ENCODE results near the gene HSPB6.
A peak's percentile ranks its signal among the peaks of the same experiment; 100 is the strongest.

Gene HSPB6

DNA sequence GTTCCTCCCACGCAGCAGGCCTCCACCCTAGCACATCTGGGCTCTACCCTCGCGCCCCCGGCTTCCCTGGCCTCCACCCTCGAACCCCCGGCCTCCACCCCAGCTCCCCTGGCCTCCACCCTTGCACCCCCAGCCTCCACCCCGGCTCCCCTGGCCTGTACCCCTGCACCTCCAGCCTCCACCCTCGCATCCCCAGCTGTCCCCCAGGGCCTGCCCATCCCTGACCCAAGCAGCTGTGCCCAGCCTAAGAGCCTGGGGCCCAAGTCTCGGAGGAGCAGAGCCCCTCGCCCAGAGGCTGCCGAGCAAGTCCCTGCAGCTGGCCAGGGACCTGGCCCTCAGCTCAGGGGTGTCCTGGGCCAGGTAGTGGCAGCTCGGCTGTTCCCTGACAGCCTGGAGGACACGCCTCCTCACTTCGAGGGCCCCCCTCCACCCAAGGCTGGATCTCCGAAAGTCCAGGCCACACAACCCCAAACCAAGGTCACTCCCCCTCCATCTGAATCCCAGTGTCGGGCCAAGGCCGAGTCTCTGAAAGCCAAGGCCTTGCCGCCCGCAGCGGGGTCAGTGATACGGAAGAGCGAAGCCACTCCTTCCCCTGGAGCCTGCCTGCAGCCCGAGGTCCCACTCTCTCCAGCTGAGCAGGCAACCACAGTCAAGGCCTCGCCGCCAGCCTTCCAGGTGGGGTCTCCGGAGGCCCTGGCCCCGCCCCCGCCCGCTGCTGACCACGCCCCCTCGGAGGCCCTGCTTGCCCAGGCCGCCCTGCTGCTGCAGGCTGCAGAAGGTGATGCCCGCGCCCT, 10.7 kb upstream of the HSPB6 start:
- peak; percentile 27 for DNase-seq (ENCODE audit: low read depth, low spot score)

DNA sequence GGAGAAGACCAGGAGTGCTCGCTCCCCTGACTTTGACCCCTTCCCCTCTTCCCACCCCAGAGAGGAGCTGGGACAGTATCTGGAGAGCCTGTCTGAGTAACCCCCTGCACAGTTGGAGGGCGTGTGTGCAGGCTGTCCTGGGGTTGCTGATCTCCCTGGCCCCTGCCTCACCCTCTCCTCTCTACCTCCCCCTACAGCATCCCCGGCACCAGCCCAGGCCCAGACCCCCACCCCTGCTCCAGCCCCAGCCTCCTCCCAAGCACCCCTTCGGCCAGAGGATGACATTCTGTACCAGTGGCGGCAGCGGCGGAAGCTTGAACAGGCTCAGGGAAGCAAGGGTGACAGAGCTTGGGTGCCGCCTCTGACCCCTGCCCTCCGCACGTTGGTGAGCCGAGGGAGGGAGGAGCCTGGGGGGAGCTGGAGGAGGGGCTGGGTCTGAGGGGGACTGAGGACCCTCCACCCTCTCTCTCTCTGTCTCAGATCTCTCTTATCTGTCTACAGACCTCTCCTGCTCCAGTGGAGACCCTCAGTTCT, 9.8 kb upstream of the HSPB6 start:
- DNase-seq (ENCODE audit: low read depth, low spot score) = no peak

DNA sequence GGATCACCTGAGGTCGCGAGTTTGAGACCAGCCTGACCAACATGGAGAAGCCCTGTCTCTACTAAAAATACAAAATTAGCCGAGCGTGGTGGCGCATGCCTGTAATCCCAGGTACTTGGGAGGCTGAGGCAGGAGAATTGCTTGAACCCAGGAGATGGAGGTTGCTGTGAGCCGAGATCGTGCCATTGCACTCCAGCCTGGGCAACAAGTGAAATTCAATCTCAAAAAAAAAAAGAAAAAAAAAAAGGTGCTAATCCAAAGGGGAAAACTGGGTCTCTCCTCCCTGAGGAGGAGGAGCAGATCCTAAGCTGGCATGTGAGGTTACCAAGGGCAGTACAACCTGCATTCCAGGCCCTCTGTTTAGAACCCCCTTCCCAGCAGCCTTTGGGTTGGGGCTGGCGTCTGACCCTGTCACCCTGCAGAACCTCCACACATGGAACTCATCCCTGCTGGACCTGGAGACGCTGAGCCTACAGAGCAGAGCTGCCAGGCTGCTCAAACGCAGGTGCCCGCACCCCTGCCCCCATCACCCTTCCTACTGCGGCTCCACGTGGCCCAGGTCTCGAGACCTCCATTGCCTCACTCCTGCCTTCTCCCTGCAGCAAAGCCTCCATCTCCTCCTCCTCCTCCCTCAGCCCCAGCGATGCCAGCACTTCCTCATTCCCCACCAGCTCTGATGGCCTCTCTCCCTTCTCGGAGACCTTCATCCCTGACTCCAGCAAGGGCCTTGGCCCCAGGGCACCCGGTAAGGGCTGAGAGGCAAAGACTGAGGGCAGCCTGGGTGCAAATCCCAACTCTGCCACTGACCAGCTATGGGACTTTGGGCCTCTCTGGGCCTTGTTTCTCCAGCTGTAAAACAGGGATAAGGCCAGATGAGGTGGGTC, 7.8 kb upstream of the HSPB6 start:
- no peak for DNase-seq (ENCODE audit: low read depth, low spot score)

DNA sequence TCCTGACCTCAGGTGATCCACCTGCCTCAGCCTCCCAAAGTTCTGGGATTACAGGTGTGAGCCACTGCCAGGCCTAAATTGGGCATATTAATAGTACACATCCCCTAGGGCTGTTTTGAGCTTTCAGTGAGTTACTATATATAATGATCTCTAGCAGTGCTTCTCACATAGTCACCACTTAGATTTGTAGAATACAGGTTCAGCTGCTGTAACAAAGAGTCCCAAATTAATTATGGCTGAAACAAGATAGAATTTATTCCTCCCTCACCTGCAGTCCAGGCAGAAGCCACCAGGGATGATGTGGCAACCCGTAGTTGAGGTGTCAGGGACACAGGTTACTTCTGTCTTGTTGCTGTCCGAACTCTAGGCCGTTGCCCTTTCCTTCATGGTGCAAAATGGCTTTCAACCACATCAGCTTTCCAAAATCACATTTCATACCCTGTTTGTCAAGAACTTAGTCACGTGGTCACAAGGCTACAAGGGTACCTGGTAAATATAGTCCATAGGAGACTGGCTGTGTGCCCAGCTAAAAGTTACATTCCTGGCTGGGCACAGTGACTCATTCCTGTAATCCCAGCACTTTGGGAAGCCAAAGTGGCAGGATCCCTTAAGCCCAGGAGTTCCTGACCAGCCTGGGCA, 4.0 kb upstream of the HSPB6 start:
- DNase-seq (ENCODE audit: low read depth, low spot score) = no peak

DNA sequence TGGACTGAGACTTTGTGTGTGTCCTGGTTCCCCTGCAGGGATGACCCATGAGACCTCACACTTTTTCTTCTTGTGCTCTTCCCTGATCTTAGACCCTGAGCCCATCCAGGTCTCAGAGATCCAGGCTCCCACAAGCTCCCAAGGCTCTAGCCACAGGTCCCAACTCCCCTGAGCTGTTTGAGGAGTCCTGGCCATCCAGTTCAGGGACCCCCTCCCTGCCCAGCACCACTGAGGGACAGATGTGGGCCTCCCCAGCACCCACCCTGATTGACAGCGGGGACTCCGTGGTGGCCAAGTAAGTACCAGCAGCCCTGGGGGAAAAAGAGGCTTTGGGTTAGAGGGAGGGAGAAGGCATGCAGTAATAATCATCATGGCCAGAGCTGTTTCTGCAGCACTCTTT, 2.9 kb upstream of the HSPB6 start:
- no peak for DNase-seq (ENCODE audit: low read depth, low spot score)

DNA sequence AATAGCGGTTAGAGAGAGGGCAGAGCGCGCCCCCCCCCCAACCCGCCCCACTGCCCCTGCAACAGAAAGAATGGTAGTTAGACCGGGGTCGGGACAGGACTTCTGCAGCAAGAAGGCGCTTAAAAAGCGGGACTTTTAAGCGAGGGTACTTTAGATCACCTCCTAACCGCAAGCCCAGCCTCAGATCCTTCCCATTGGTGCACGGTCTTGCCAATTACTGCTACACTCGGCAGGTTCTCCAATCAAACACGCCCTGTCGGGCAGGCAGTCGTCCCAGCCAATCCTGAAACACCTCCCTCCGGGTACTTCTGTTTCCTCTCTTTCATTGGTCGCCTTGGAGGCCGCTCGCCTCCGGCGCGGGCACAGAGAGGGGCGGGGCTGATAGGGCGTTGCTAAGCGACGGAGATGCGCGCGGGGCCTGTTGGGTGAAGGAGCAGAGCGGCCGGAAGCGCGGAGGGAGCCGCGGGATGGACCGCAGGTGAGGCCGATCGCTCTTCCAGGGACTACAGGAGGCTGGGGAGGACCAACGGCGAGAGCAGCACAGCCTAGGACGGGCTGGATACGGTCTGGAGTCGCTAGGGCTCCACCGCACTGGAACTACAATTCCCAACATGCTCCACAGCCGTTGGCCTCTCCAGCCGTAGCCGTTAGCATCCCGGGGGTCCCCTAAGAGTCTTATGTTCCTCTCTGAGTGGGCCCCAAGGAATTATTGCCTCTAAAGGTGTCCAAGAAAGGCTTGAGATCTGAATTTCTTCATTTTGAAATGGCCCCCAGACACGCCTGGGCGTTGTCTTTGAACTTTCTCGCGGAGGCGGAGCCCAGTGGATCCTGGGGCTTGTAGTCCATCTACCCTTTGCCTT, 1.1 kb upstream of the HSPB6 start, which contains the start of gene PROSER3:
PROSER3 (plus strand) TSS at position 428 of the 860 bp plus-strand sequence; CDS start at position 468, 40 bp downstream.
- DNase-seq (ENCODE audit: low read depth, low spot score) = peak; percentile 100

DNA sequence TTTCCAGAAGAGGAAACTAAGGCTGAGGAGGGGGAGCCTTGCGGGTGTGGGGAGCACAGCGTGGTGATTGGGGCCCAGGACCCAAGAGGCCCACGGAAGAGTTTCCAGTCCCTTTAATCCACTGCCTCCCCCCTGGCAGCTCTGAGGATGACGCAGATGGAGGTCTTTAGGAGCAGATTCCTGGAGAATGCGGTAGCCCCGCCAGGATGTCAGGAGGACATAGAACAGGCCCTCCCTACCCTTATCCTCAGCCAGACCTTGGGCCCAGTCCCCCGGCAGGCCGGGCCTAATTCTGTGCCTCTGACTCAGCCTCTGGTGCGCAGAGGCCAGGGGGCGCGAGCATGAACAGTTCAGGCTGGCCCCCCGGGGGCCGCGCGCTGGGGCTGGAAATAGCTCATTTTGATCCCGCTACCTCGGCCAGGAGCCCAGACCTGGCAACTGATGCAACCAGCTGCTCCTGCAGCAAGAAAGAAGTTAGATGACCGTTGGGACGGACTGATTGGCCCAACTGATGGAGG, 461 bp upstream of the HSPB6 start:
- peak; percentile 92 for DNase-seq (ENCODE audit: low read depth, low spot score)

DNA sequence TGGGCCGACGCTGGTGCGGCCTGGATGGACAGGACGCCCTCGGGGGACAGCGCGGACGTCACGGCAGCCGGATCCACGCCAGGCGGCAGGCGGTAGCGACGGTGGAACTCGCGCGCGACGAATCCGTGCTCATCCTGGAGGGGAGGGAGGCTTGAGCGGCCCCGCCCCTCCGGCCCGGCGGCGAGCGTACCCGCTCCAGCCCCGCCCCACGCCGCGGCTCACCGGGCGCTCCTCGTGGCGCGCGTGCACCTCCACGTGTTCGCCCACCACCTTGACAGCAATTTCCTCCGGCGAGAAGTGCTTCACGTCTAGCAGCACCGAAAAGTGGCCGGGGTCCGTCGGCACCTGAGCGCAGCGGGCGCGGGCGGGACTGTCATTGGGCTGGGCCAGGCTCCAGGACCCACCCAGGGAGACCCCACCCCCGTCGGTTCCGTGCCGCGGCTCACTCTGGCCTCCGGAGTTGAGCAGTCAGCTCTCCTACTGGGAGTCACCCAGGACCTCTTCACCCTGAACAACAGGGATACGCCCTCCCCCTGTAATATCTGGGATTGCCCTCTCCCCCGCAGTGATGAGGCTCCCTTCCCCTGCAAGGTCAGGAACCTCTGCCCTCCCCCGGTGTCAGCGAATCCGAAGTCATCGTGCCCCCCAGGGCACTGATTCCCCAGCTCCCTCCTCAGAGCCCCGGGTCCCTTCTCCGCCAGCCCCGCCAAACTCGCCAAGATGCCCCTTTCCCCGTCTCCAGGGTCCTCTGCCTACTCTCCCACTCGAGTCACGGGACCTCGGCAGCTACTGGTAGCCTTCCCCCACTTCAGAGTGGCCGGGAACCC, 1.1 kb downstream of the HSPB6 start:
- DNase-seq (ENCODE audit: low read depth, low spot score) = peak; percentile 30

DNA sequence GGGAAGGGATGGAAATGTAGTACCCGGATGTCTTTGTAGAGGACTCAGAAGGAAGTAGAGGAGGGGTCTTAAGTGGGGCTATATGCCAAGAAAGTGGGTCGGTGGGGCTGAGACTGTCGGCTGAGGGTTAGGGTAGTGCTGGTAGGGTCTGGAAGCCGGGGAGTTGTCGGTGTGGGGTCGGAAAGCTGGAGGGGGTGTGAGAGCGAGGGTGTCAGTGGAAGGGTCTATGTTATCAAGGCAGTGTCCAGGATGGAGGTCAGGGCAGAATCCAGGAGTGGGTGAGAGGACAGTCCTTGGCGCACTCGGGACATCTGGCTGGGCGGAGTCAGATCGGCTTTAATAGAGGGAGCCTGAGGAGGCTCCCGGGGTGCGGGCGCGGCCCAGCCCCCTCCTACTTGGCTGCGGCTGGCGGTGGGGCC, 1.7 kb downstream of the HSPB6 start:
- DNase-seq (ENCODE audit: low read depth, low spot score) = no peak

DNA sequence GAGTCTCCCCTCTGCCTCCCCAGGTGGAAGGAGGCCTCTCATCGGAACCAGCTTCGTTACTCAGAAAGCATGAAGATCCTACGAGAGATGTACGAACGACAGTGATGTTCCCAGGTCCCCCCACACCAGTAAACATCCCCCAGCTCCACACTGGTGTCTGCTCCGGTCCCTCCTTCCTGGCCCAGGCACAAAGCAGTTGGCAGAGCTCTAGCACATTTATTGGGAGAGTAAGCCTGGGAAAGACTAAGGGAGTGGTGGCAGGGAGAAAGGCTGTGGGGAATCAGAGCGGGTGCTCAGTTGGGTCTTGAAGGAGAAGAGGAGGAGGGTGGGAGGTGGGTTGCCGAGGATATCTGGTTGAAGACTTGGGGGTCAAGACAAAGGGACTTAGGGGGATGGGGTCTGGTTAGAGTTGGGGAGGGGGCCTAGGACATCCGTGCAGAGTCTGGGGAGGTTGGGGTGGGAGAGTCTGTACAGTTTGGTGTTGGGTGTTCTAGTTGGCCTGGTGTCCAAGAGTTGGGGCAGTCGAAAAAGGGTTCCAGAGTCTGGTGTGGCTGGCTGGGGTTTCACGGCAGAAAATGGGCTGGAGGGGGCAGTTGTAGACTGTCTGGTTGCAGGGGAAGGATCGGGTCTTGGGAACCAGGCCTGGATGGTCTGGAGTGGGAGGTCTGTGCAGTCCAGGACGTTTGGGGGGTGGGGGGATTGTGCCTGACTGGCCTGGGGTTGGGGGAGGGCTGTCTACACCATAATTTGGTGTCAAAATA, 2.3 kb downstream of the HSPB6 start:
- DNase-seq (ENCODE audit: low read depth, low spot score) = no peak

DNA sequence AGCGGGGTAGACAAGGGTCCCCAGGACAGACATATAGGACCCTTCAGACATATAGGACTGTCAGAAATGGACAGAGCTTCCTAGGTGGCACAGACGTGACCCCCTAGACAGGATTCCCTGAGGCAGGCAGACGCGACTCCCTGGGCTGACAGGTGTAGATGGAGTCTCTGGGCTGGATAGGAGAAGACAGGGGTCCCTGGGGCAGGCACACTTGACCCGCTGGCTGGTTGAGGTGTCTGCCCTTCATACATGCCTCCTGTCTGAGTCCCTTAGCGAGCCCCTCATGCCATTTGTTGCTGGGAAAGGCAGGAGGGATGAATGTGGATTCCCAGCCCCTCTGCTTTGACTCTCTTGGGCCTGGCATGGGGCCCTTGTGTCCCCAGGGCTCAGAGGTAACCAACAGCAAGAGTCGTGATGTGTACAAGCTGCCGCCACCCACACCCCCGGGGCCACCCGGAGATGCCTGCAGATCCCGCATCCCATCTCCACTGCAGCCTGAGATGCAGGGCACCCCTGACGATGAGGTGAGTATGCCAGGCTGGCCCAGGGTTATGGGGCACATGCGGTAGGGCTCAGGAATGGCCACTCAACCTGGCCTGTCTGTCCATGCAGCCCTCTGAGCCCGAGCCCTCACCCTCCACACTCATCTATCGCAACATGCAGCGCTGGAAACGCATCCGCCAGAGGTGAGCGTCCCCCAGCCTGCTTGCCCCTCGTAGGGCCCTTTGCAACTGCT, 3.0 kb downstream of the HSPB6 start:
- DNase-seq (ENCODE audit: low read depth, low spot score) = no peak

DNA sequence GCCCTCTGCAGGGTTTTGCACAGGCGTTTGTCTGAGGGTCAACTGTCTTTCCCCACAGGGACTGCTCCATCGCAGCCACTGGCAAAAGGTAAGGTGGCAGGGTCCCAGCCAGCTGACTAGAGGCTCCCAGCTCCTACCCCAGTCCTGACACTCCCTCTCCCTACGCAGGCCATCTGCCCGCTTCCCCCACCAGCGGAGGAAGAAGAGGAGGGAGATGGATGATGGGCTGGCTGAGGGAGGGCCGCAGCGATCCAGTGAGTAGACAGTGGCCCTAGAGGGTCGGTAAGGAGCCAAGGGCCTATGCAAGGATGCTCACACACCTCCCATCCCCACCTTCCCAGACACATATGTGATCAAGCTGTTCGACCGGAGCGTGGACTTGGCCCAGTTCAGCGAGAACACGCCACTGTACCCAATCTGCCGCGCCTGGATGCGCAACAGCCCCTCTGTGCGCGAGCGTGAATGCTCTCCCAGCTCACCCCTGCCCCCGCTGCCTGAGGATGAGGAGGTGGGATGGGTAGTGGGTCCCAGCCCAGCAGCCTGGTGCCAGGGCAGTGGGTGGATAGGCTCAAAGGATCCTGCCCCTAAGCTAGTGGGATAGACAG, 4.0 kb downstream of the HSPB6 start:
- no peak for DNase-seq (ENCODE audit: low read depth, low spot score)

DNA sequence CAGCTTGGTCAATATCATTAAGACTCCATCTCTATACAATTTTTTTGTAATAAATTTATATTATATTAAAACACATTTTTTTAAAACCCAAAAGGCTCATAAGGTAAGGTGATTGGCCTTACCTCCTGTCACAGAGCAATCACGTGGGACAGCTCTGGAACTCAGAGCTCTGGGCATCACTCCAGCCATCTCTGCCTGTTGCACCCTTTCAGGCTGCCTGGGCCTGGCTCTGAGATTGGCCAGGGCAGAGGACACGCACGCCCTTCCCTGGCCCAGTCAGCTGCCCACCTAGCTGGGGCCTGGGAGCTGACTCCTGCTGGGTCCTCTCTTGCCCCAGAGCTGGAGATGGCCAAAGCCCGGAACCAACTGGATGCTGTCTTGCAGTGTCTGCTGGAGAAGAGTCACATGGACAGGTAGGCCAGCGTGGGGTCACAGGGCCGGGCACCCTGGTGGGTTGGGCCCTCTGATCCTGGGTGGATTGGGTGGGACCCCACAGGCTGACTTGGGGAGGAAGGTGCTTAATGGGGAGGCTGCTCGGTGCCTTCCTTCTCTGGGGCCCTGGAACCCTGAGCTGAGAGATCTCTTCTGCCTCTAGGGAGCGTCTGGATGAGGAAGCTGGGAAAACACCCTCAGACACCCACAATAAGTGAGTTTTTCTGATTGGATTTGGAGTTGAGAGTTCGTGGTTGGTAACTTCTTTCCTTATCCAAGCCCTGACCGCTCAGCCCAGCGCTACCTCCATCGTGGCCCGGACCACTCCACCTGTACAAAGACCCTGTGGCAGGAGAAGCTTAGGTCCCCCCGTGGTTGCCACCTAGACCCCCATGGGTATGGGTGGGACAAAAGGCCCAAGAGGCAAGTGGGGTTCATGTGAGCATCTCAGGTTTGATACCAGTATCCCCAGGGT, 4.7 kb downstream of the HSPB6 start:
- DNase-seq (ENCODE audit: low read depth, low spot score) = no peak

DNA sequence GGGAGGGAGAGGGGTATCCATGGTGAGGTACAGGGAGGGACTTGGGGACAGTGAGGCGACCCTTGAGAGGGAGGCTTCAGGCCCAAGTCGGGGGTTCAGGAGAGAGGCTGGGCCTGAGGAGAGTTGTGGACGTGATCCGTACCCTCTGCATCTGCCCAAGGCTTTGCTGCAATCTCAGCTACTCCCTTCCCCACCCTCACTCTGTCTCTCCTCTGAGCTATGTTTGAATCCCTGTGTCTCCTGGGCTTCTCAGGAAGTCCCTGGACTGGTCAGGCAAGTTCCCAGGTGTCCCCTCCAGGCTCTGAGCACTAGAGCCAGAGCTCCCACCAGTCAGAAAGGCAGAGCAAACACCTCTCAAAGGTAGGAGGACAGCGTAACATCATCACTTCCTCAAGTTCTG, 6.7 kb downstream of the HSPB6 start:
- DNase-seq (ENCODE audit: low read depth, low spot score) = no peak

DNA sequence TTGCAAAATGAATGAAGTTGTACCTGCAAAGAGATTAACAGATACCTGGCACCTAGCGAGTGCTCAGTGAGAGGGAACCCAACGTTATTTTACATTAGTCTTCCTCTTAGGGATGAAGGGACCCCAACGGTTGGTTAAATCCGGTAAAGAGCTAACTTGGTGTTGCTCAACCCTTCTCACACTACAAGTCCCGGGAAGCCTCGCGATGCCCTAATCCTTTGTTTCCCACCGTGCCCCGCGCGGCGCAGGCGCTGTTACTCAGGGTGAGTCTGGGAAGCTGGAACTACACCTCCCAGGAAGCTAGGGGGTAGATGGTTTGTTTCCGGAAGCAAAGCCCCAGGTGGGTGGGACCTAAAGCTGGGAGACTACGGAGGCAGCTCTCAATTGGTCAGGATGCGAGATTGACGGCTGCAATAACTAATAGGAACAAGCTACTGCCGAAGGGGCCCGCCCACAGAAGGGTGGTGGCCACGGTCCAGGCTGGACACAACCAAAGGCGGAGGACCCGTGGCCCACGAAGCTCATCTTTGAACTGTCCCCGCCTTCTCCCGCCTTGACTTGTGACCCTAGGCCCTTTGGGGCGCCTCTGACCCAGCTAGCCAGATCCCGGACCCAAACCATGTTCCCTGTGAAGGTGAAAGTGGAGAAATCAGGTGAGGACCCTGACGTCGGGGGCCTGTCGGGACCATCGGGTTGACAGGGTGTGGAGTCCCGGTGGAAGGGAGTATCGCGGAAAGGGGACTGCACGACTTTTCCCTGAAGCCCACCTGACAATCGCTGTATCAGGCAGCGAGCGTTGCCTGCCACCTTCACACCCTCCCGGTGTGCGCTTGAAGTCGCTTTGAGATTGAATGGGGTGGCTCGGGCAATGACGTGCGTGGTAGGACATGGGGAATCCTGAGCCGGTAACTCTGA, 8.5 kb downstream of the HSPB6 start, which contains the start of gene LIN37:
LIN37 (plus strand) TSS at position 471 of the 915 bp plus-strand sequence; CDS start at position 620, 149 bp downstream.
- DNase-seq (ENCODE audit: low read depth, low spot score) = peak; percentile 100

DNA sequence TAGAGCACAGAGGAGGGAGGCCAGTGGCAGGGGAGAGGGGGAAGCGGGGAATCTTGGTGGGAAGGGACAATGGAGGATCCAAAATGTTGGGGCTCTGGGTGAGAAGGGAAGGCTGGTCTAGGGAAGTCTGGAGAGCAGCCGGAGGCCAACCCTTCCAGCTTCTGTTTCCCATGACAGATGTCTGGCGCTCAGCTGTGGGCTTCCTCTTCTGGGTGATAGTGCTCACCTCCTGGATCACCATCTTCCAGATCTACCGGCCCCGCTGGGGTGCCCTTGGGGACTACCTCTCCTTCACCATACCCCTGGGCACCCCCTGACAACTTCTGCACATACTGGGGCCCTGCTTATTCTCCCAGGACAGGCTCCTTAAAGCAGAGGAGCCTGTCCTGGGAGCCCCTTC, 10.3 kb downstream of the HSPB6 start:
- DNase-seq (ENCODE audit: low read depth, low spot score) = no peak

Measured in astrocyte of the hippocampus (primary cell).